ENCODE measurements around the gene GJC2.
"Not testable (repeated sequence)": the region's sequence is repeated elsewhere in the genome, so short reads cannot be mapped to it uniquely, and the experiment has no call there.

GJC2 gene

DNA sequence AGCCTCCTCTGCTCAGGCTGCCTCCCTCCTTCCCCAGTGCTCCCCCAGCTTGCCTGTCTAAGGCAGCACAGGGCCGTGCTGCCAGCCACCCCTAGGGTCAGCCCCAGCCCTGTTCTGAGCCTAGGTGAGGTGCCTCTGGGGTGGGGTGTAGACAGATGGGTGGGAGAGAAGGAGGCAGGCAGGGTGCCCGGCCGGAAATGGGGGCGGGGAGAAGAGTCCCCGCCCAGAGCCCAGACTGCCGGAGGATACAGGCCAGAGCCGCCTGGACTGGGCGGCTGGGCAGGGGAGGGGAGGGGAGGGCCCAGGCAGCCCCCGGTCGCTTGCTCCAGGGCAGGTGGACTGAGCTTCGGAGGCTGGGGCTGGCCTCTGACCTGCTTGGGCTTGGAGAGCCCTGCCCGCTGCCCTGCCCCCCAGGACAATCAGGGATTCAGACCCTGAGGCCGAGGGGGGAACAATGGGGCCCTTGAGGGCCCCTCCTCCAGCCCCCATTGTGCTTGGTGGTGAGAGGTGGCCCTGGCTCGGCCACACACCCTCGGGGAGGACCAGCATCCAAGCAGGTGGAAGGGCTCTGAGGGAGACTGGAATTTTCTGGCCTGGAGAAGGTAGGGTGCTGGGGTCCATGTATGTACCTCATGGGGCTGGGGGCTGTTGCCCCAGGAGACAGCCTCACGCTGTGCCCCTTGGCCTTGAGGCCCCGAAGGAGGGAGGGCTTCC, at the start of gene GJC2:
GJC2 (plus strand) TSS at position 525 of the 714 bp plus-strand sequence. CDS start 7,829 bp downstream, outside the sequence.
- no peak for DNase-seq

- DNase-seq = no peak
Observed at GRCh38 chr1:228100822-228101613, 48.7 kb upstream of the GJC2 start.

DNA sequence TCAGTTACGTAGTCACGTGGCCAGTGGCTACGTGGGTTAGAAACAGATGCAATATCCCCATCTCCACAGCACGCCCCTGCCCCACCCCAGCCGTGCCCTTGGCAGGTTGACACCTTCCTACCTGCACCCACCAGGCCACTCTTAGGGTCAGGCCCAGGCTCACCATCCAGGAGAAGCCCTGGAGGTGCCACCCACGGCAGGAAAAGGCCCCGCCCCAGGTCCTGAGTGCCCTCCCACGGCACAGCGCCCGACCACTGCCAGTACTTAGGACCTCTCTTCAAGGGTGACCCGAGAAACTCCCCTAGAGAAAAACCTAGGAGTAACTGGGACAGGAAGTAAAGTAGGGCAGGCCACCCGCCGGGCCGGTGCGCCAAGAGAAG, 48.1 kb upstream of the GJC2 start:
- DNase-seq = no peak

DNA sequence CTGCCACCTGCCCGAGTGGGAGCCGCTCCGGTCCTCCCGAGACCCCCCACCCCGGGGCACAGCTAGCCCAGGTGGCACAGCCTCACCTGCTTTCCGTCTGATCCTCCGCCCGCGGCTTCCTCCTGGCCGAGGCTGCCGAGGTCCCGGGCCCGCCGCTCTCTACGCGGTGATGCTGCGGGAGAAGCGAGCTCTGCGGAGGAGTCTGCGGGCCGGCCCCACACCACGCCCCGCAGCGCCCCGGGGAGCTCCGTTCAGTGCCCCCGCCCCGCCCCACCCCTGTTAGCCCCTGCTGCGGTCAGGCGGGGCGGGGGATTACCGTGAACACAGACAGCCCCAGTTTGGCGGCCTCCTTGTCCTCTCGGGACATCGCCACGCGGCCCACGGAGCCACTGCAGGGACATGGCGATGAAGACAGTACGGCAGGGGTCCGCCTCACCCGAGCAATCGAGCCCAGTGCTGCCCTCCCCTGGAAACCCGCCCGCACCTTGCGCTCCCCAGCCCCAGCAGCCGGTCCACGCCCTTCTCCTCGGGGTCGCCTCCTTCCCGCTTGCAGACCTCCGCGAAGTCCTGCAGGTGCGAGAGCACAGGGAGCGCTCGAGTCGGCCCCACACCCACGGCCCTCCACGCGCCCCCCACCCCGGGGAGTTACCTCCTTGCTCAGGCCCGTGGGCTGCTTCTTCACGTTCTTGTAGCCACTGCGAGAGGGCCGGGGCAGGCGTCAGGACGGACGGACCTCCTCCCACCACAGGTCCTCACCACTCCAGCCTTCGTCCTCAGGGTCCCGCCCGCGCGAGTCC, 47.5 kb upstream of the GJC2 start:
- peak; percentile 49 for DNase-seq

- peak; percentile 96 for DNase-seq
Observed at GRCh38 chr1:228102791-228103620, 46.7 kb upstream of the GJC2 start, which contains the start of gene C1orf35. Gene C1orf35, minus strand, starts transcription at chr1:228103325. Its CDS starts 98 bp downstream, at chr1:228103227.

GRCh38 chr1:228104526-228105269, 45.0 kb upstream of the GJC2 start:
- DNase-seq = no peak

DNA sequence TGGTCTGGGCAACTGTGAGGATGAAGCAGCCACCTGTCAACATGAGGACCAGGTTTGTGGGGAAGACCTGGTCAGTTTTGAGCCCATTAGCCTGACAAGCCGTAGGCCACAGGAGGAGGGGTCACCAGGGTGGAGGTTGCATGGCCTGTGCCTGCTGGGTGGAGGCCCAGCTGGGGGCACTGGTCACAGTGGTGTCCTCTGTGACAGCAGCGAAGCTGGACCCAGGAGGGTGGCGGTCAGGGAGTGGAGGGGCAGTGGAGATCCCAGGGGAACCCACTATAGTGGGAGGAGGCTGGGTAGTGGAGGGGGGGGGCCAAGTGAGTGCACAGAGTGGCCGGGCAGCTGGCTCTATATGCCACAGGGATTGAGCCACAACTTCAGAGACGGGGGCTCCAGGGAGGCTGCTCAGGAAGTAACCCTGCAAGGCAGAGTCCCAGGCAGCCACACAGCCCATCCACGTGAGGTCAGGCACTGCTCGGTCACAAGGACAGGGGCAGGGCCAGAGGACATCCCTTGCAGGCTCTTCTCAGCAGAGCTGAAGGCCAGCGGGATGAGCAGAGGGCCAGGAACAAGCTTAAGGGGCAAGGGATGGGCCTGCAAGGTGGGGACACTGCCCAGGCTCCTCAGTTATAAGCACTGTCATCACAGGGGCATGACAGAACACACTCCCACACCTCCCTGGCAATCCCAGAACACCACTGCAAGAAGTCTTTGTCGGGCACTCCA, 44.3 kb upstream of the GJC2 start:
- DNase-seq = no peak

DNA sequence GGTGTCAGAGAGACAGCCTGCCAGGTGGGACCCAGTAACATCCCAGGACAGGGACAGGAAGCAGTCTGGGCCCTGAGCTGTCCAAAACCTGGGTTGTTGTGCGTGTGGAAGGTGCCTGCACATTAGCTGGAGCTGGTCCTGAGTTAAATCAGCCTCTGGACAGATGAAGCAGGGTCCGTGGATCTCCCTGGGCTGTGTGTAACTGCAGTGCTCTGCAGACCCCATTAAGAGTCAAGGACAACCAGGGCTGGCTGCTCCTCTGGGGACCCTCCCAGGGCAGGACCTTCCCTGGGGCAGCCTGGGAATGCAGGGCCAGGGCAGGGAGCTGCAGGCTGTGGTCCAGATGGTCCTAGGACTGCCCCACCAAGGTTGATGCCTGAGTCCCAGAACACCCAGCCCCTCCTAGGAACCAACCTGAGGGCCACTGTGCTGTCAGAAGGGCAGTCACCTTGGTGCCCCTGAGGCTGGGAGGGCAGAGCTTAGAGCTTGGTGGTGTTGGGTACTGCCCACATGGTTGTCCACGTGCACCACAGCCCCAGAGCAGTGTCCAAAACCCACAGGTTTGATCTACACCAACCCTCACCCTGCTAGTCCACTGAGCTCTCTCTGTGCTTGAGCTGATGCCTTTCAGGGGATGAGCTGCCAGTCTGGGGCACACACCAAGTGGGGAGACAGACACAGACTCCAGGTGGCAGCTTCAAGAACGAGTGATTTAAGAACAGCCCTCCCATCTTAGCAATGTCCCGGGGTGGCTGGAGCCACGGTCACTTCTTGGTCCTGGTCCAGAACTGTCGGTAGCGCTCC, 43.5 kb upstream of the GJC2 start:
- DNase-seq = no peak

GRCh38 chr1:228106800-228107054, 43.0 kb upstream of the GJC2 start:
- DNase-seq = no peak

- DNase-seq = no peak
Observed at GRCh38 chr1:228107636-228108035, 42.1 kb upstream of the GJC2 start.

- no peak for DNase-seq
Observed at GRCh38 chr1:228108055-228108690, 41.6 kb upstream of the GJC2 start.

DNA sequence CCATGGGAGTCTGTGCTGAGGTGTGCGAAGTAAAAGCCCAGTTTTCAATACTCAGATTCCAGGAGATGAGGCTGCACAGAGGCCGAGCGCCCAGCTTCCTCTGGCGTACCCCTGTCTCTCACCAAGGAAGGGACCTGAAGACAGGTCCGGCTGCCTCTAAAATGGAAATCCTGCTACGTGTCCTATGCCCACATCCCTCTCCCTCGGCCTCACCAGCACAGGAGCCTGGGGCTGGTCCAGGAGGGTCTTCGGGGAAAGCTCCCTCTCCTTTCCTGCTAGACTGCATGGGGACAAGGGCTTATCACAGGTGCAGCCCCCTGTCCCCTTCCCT, 41.0 kb upstream of the GJC2 start:
- no peak for DNase-seq

GRCh38 chr1:228109073-228109961, 40.4 kb upstream of the GJC2 start, which contains the start of gene MRPL55:
Gene MRPL55, minus strand, starts transcription at chr1:228109299. Its CDS starts 1,039 bp downstream, at chr1:228108260.
- DNase-seq = peak; percentile 98

GRCh38 chr1:228109962-228110488, 39.7 kb upstream of the GJC2 start:
- peak; percentile 68 for DNase-seq

DNA sequence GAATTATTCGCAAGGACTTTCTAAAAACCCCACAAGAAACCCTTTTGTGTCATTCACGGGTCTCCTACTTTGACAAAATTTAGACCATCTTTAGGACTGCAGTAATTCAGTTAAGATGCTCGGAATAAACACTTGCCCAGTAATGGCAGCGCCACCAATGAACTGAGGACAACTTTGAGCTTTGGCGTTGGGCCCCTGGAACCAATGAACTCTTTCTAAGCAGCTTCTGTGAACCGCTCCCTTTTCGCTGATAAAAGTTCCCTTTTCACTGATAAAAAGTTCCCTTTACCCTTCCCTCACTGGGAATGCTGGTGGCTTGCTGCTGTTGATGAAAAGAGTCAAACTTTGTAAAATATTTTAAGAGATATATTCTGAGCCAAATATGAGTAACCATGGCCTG, 39.2 kb upstream of the GJC2 start:
- DNase-seq = no peak

DNA sequence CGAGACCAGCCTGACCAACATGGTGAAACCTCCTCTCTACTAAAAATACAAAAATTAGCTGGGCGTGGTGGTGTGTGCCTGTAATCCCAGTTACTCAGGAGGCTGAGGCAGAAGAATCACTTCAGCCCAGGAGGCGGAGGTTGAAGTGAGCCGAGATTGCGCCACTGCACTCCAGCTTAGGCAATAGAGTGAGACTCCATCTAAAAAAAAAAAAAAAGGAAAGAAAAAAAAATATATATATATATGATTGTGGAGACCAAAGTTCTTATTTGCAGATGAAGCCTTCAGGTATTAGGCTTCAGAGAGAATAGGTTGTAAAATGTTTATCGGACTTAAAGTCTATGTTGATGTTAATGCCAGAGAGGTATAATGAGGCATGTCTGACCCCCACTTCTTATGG, 38.4 kb upstream of the GJC2 start:
- not testable (repeated sequence) for DNase-seq

- no peak for DNase-seq
Observed at GRCh38 chr1:228112167-228112566, 37.6 kb upstream of the GJC2 start.

- no peak for DNase-seq
Observed at GRCh38 chr1:228112617-228113016, 37.1 kb upstream of the GJC2 start.

DNA sequence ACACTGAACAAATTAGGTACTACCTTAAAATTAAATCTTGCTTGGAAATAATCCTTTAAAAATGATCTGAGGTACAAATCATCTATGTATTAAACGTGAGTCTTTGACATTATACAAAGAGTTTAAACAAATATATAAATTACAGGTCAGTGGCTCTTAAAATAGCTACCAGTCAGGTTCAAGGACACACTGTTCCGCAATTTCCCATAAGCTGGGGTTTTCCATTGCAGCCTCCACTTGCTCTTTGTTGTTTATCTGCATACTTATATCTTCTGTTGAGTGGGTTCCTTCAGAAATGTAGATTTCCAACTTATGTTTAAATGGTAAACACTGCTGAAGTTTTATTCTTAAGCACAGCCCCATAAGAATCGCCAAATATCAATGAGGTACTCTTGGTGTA, 34.9 kb upstream of the GJC2 start:
- no peak for DNase-seq

Data from NCI-H1436 (cell line).